CD4-positive, alpha-beta T cell treated with Interleukin-2 at 100 ng/mL for 4 hours (primary cell): Measurements from ENCODE around the gene SV2A.
"Not testable (repeated sequence)": the region's sequence is repeated elsewhere in the genome, so short reads cannot be mapped to it uniquely, and the experiment has no call there.

ENCODE experiments used
- DNase-seq: peaks from one replicate; pipeline ENCODE4 v3.0.0-alpha.2; 2020; ENCODE audit warnings: low spot score

Gene SV2A

DNA sequence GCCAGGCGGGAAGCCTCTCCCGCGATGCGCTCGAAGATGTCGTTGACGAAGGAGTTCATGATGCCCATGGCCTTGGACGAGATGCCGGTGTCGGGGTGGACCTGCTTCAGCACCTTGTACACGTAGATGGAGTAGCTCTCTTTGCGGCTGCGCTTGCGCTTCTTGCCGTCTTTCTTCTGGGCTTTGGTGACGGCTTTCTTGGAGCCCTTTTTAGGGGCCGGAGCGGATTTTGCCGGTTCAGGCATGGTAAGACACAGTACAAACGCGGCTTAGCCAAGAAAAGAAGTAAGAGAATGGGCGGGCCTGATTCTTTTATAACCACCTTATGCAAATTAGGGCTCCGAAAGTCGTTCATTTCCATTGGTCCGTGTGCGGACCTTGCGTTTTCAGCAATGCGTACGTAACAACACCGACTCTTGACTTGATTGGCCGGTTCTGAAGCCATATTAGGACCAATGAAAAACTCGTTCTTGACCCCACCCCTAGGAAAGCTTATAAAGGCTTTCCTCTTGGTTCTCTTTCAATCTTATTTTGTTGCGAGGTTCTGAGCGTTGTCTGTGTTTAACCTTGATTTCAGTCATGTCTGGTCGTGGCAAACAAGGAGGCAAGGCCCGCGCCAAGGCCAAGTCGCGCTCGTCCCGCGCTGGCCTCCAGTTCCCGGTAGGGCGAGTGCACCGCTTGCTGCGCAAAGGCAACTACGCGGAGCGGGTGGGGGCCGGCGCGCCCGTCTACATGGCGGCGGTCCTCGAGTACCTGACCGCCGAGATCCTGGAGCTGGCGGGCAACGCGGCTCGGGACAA lies 31.0 kb downstream of the SV2A start:
- peak; percentile 96 for DNase-seq

DNA sequence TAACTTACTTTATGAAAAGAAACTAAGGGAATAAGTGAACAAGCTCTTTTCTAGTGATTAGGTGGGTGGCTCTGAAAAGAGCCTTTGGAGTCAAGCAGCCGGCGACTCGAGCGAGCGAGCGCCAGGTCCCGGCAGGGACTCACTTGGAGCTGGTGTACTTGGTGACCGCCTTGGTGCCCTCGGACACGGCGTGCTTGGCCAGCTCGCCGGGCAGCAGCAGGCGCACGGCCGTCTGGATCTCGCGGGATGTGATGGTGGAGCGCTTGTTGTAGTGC lies 31.6 kb downstream of the SV2A start:
- not testable (repeated sequence) for DNase-seq

DNA sequence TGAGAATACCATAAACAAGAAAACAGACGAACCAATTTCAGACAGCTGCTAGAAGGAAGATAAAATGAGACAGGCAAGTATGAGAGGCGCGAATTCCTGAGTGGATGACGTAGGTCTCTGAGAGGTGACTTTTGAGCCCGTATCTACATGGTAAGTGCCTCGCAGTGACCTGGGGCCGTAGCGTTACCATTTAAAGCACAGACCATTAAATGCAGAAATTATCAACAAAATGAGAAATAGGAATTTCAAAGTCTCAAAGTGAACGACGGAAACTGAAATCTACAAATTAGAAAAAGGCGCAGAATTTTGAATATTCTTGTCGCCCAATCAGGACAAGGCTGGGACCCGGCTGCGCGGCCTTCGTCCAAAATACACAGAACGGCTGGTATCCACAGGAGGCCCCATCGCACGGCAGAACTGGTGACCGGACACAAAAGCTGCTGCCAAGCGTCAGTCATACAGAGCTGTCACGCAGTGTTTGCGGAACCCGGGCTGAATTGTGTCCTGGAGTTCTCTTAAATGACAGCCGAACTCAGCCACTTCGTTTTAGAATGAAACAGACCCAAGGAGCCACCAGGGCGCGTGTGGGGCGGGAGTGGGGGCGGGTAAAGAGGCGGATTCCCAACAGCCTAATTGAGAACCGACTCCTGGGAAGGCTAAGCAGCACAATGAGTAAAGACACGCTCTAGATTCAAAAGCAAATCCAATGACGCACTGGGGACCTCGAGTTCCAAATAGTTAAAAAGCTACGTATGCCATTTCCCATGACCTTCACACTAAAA lies 32.1 kb downstream of the SV2A start:
- peak; percentile 53 for DNase-seq

DNA sequence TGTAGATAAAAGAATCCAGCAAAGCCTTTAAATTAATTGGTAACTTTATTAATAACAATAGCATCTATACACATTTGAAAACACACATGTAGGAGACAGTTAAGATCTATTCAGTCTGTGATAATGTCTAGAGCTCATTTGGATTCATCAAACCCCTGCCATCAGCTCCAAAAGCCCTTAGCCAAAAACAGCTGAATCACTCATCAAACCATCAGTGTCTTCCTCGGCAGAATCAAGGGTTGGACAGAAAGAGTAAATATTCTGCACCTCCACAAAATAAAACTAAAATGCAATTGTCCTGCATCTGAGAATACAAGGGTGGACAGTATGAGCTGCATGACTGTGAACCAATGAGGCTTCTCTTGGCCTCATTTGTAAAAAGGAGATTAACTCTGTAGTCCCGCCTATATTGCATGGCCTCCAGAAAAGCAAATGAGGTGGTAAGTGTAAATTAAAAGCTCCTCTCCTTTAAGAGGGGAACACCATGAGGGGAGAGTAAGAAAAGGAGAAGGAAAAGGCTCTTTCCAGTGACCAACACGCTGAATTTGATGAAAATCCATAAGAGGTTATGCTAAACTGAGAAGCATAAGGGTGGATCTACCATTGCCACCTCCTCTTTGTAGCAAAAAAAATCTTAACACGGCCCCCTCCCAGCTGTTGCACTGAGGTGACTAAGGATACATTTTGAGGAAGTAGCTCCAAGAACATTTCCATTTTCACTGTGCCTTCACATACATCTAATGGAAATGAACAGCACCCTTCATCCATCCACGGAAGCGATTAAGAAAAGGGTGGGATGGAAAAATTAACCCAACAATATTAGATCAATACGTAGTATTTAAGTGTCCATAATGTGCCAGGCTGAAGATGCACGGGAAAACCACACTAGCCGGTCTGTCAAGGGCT lies 33.0 kb downstream of the SV2A start:
- no peak for DNase-seq

DNA sequence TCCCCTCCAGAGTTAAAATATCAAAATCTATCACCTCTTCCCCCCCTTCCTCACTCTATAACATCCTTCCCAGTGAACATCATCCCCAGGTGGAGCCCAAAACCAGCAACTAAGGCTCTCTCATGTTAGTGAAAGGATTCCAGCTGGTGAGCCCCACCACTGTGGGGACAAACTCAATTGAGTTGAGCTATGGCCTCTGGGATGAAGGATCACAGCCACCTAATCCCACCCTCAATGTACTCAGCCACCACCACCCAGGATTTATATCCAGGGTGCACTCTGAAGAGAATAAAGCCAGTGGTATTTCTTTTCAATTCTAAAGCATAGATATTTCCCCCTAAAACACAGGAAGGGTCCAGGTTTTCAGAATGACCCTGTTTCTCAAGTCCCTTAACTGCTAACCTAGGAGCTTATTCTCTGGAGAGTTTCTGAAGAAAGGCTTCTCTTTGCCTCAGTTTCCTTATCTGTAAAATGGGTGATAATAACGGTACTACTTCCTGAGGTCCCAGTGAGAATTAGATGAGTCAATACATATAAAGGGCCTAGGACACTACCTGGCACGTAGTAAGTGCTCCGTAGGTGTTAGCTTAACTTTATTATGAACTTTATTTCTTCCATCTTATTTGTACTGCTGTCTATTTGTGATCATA lies 33.9 kb downstream of the SV2A start:
- DNase-seq: no peak

DNA sequence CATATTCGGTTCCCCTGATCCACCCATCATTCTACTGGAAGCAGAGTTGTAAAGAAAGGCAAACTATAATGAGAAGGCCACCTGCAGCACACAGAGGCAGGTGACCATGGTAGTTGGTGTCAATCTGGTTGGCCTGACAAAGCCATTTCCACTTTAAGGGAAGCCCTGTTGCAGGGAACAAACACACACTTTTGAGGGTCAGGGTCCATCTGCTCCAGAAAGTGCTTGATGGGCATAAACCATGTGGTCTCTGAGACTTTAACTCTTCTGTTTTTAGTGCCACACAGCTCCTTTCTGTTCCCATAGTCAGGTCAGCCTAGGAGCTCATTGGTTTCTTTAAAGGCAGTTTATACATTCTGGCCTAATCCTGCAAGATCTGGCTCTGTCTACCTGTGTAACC lies 35.8 kb downstream of the SV2A start:
- no peak for DNase-seq

DNA sequence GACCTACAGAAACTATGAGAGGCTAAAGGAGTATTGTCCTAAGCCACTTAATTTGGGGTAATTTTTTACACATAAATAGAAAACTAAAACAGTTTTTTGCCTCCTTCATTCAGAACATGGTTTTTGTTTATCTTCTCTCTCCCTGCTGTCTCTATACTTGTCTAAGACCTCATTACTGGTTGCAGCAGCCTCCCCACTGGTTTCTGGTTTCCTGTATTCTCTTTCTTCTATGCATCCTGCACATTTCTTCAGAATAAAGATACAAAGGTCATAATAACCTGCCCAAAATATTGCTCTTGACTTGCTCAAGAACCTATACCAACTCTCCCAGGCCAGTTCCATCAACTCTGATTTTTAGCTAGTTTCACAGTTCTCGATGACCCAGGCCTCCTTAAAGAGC lies 38.1 kb downstream of the SV2A start:
- DNase-seq: peak; percentile 29

DNA sequence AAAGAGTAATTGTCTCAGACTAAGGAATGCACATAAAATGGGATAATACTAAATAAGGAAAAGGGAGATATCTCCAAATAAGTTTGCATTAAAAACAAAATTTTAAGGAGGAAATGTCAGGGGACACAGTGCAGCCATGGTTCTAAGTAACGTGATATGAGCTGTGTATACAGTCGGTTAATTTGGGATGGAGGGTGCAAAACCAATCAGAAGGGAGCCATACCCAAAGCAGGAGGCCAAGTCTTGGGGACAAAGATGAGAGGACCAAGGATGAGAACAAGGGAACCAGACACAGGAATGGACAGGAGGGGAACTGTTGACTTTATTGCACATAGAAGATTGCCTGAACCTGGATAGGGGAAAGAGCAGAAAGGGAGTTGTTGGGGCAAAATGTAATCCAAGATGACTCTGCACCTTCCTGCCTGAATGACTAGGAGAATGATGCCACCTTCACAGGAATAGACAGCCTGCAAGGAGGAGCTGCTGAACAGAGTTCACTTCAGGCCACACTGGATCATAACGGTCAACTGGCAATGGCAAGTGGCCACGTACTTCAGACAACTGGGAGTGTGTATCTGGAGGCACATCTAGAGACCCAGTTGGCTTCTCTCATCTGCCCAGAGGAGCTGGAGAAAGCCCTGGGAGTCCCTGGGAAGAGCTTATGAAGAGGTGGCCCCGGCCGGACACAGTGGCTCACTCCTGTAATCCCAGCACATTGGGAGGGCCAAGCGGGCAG lies 40.3 kb downstream of the SV2A start:
- DNase-seq: no peak

DNA sequence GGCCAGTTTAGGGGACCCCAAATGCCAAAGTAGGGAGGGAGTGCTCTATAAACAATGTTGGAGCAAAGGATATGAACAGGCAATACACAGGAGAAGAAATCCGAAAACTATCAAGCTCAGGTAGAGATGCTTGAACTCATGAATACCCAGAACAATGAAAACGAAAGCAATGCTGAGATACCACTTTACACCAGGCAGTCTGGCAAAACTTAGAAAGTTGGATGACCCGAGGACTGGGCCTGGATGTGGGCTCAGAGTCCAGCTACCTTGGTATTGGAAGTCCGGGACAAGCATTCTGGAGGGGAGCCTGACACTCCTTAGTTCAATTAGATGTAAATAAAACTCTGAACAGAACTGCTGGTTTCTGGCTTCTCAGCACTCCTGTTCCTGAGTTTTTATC lies 44.6 kb downstream of the SV2A start:
- DNase-seq: not testable (repeated sequence)

DNA sequence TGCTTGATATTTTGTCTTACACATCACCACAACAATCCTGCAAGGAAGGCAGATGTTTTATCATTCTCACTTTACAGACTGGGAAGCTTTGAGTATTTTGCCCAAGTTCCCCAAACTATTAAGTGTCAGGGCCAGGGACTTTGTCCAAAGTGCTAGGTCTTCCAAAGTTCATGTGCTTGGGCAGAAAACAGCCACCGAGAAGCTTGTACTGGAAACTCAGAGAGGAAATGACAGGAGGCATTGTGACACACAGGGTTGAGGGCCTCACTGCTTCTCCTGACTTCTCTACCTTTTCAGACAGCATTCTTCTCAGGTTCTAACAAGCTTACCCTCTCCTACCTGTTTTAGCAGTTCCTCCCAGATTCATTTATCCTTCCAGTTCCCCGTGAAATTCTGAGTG lies 50.8 kb downstream of the SV2A start:
- DNase-seq: not testable (repeated sequence)

DNA sequence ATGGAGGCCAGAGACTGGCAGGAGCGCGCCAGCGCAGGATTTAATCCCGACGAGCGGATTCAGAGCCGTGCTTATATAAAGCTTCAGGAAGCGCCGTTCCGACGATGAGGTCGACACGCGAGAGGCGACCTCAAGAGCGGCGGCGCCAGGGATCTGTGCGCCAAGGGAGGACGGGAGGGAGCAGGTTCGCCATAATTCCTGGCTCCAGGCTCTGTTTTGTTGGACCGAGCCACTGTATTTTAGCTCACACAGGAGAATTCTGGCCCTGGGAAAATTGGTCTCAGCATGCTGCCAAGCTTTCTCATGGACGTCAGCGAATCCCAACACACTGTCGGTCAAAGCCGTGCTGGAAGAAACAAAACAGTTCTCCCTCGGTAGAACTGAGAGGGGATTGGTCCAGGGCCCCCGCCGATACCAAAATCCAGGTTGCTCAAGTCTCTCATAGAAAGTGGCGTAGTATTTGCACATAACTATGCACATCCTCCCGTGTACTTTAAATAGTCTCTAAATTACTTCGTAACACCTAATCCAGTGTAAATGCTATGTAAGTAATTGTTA lies 56.1 kb downstream of the SV2A start:
- DNase-seq: not testable (repeated sequence)

DNA sequence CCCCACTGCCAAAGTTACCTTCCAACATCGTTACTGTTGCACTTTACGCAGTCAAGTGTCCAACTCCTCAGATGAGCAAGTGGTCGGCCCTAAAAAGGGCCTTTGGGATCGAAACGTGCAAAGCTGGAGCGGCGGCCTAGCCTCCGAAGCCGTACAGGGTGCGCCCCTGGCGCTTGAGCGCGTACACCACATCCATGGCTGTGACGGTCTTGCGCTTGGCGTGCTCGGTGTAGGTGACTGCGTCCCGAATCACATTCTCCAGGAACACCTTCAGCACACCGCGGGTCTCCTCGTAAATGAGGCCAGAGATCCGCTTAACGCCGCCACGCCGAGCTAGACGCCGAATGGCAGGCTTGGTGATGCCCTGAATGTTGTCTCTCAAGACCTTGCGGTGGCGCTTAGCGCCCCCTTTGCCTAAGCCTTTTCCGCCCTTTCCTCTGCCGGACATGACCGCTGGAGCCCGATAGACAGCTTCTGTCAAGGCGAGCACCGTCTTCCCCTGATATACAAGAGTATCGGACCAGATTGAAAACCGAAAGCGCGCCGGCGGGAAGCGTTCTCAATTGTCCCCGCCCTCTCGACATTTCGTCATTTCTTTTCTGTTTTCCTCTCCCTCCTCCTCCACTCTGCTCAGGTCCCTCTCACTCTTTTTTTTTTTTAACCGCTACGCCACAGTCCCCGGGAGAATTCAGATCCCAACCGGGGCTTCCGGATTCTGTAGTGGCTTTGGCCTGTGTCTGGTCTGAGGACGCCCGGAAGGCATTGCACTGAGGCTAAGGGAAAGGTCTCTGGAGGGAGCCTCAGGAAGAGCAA lies 56.8 kb downstream of the SV2A start:
- not testable (repeated sequence) for DNase-seq

DNA sequence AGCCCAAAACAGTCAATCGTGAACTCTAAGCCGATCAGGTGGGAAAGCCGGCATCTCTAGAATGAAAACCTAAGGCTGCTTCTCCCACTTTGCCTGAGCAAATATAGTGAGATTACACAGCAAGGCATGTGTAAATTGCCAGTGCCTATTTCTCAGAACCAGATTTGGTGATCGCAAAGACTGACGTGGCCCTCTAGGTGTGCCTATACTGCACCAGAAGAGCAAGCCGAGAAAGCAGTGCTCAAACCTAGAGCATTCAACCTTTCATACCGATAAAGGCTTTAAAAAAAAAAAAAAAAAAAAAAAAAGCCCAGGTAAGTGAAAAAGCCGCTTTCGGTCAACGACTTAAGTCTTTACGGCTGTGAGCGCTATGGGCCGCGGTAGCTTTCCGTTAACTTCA lies 57.4 kb downstream of the SV2A start:
- not testable (repeated sequence) for DNase-seq
